B cell (primary cell): Measurements from ENCODE around the gene RNF44. TPM values are rescaled to one million over a fixed set of nuclear protein-coding genes. Genes with fewer than 3 reads are reported as not detected.

Source experiments
- ATAC-seq: fragments of 200-7000 bp; cut with Tn5 transposase; one replicate; pipeline ENCODE4 v1.10.0; 2021; ENCODE audit warnings: low read depth, mild to moderate bottlenecking, moderate number of reproducible peaks, moderate library complexity
- CTCF ChIA-PET: fragments of 350-600 bp; sonication (Branson Sonifier 250); formaldehyde crosslinking; loops from one replicate; lab custom pipeline; 2021; ENCODE audit warnings: antibody characterized with exemption, inconsistent platforms; lab: Charles Lee
- POLR2A ChIA-PET: fragments of 350-600 bp; sonication (Branson Sonifier 250); formaldehyde crosslinking; loops from one replicate; lab custom pipeline; 2021; ENCODE audit warnings: antibody characterized with exemption; lab: Charles Lee
- DNase-seq: peaks from one replicate; pipeline ENCODE4 v3.0.0; 2013
- H2AFZ ChIP-seq: 2 replicates; pipeline ENCODE4 v1.6.1; 2012; ENCODE audit warnings: mild to moderate bottlenecking, low read depth, low read length; ENCODE audit not compliant: insufficient read depth, poor library complexity, severe bottlenecking
- H3K27ac ChIP-seq, 2 donors: 1 replicate in 1 of 2; 2 replicates in 1 of 2; pipeline ENCODE4 v1.5.1; 2012 to 2013; ENCODE audit warnings: low read length in 2 of 2, mild to moderate bottlenecking in 2 of 2, moderate library complexity in 1 of 2
- H3K27me3 ChIP-seq, 4 experiments: fragments of 200-600 bp in 1 of 4; sonication (generic) in 1 of 4; replicated peaks in 1 of 4; 1 replicate in 2 of 4; 2 replicates in 2 of 4; pipeline versions ENCODE4 v1.6.1 to v1.7.0; 2013 to 2016; ENCODE audit warnings: low read length in 3 of 4, mild to moderate bottlenecking in 2 of 4, mixed read lengths in 1 of 4, moderate library complexity in 1 of 4; ENCODE audit not compliant: insufficient read depth in 4 of 4, control insufficient read depth in 3 of 4; ENCODE audit errors: control extremely low read depth in 1 of 4
- H3K36me3 ChIP-seq, 2 experiments: replicated peaks in 1 of 2; 1 replicate in 1 of 2; 2 replicates in 1 of 2; pipeline versions ENCODE4 v1.6.1 to v1.7.1; 2013; ENCODE audit warnings: low read length in 1 of 2; ENCODE audit not compliant: insufficient read depth in 2 of 2, control insufficient read depth in 1 of 2; ENCODE audit errors: control extremely low read depth in 1 of 2, extremely low read depth in 1 of 2
- H3K4me1 ChIP-seq, 2 donors: fragments of 200-600 bp in 1 of 2; sonication (generic) in 1 of 2; 1 replicate in 1 of 2; 2 replicates in 1 of 2; pipeline versions ENCODE4 v1.5.1 to v1.6.1; 2013 to 2017; ENCODE audit warnings: low read length in 2 of 2; ENCODE audit not compliant: control insufficient read depth in 2 of 2, insufficient read depth in 2 of 2
- H3K4me2 ChIP-seq: replicated peaks from 2 replicates; pipeline ENCODE3; 2012; ENCODE audit warnings: mild to moderate bottlenecking, low read depth, low read length; ENCODE audit not compliant: poor library complexity, severe bottlenecking
- H3K4me3 ChIP-seq, 5 experiments: fragments of 200-600 bp in 1 of 5; sonication (generic) in 1 of 5; 1 replicate in 3 of 5; 2 replicates in 2 of 5; pipeline versions ENCODE4 v1.5.1 to v1.7.0; 2011 to 2016; ENCODE audit warnings: low read length in 4 of 5, mild to moderate bottlenecking in 4 of 5, low read depth in 2 of 5, control low read depth in 1 of 5, moderate library complexity in 1 of 5; ENCODE audit not compliant: insufficient read depth in 1 of 5; ENCODE audit errors: control extremely low read depth in 1 of 5, extremely low read depth in 1 of 5
- H3K79me2 ChIP-seq: fragments of 200-600 bp; sonication (generic); one replicate; pipeline ENCODE4 v1.6.0; 2016; ENCODE audit warnings: low read length; ENCODE audit not compliant: control insufficient read depth, insufficient read depth
- H3K9ac ChIP-seq: fragments of 200-600 bp; sonication (generic); 2 replicates; pipeline ENCODE4 v1.6.1; 2017; ENCODE audit warnings: mild to moderate bottlenecking, low read length, moderate library complexity
- H3K9me3 ChIP-seq, 3 donors: one replicate each; pipeline versions ENCODE4 v1.6.1 to v1.7.1; 2013; ENCODE audit warnings: low read length in 2 of 3; ENCODE audit not compliant: control insufficient read depth in 2 of 3, insufficient read depth in 1 of 3; ENCODE audit errors: control extremely low read depth in 1 of 3
- H4K20me1 ChIP-seq: 2 replicates; pipeline ENCODE4 v1.6.0; 2012; ENCODE audit warnings: mild to moderate bottlenecking, low read length; ENCODE audit not compliant: insufficient read depth, control insufficient read depth, poor library complexity, severe bottlenecking
- H3K27ac Mint-ChIP-seq: one replicate; pipeline ENCODE4 v1.8.0; 2021; ENCODE audit warnings: mixed read lengths
- H3K27me3 Mint-ChIP-seq: one replicate; pipeline ENCODE4 v1.8.0; 2021; ENCODE audit warnings: mixed read lengths
- H3K4me1 Mint-ChIP-seq: one replicate; pipeline ENCODE4 v1.8.0; 2021; ENCODE audit warnings: mixed read lengths
- H3K4me3 Mint-ChIP-seq: one replicate; pipeline ENCODE4 v1.8.0; 2021; ENCODE audit warnings: mixed read lengths
- H3K9me3 Mint-ChIP-seq: one replicate; pipeline ENCODE4 v1.8.0; 2022; ENCODE audit warnings: mixed read lengths; ENCODE audit not compliant: insufficient read depth
- CTCF ChIP-seq: fragments of 200-600 bp; IDR thresholded peaks from one replicate; pipeline ENCODE4 v1.8.0; 2022; ENCODE audit warnings: antibody characterized with exemption, mild to moderate bottlenecking
- EZH2 ChIP-seq: IDR thresholded peaks from 2 replicates; pipeline ENCODE4 v1.6.1; 2012; ENCODE audit warnings: borderline replicate concordance, low read depth, mild to moderate bottlenecking, moderate library complexity, low read length; ENCODE audit not compliant: insufficient read depth, poor library complexity, severe bottlenecking
- WGBS: methylation state at CpG from one replicate; pipeline ENCODE4 v1.1.5; 2013; ENCODE audit warnings: missing lambda C conversion rate; ENCODE audit not compliant: insufficient coverage; 5-methylcytosine and 5-hydroxymethylcytosine counted together
- intact Hi-C: fragments of 100-400 bp; cut with micrococcal nuclease; formaldehyde crosslinking; loops from one replicate; pipeline ENCODE4 v1.10.0; 2022
- polyA plus RNA-seq: library from polyadenylated mRNA; depleted of rRNA; stranded (reverse); fragments of >200 nt; gene quantifications from 2 replicates; pipeline ENCODE4 v1.2.3, GENCODE V29; 2012
- total RNA-seq, 2 donors: library from RNA; stranded (reverse); fragments of 120-200 nt in 1 of 2; gene quantifications; 1 replicate in 1 of 2; 2 replicates in 1 of 2; pipeline versions ENCODE4 v1.2.3 to v1.2.4, GENCODE V29; 2013 to 2022

Gene RNF44
- total and polyA plus RNA-seq, 2 donors (not counting 1 experiment from before 2014, with no cell fraction given): 220 to 262 TPM

DNA sequence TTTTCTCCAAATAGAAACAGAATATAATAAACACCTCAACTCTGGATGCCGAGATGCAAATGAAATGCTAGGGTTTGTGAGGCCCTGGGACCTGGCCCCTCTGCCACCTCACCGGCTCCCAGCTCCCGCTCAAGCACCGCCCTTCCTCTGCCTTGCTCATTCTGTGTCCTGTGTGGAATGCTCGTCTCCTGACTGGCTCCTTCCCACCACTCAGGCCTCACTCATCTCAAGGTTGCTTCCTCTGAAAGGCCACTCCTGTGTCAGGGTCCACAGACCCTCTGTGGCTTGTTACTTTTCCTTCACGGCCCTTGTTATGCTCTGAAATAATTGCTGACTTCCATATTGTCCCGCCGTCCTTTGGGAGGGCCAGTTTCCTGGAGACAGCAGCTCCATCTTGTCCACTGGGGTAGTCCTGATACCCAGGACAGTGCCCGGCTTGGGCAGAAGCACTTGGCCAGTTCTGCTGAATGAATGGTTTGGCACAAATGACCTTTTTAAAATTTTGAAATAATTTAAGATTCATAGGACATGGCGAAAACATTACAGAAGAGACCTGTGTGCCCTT is 15.4 kb downstream of the RNF44 start:
- no peak for TF ChIP-seq CTCF
- no peak for TF ChIP-seq EZH2
- H3K27ac Mint-ChIP-seq: peak overlapping the region; percentile 26
- no peaks in the 10 kb centered on the region for H3K27me3 Mint-ChIP-seq
- CTCF ChIA-PET: interaction anchor here (1.9 kb wide), 1 partner anchor 22 kb away, joined by 8 read pairs; no protein-coding TSS in a partner anchor
- peaks cover 20% of the 10 kb centered on the region for H3K4me1 Mint-ChIP-seq
- Histone ChIP-seq H3K9ac (no peak overlapping the region), H3K4me1 (no peaks in the 10 kb centered on the region), H3K9me3 (no peaks in the 10 kb centered on the region), H2AFZ (no peak overlapping the region), H3K4me2 (no peak overlapping the region), H3K27me3 (no peaks in the 10 kb centered on the region), H3K79me2 (no peaks in the 10 kb centered on the region), H4K20me1 (no peaks in the 10 kb centered on the region), H3K36me3 (no peaks in the 10 kb centered on the region), H3K27ac (no peak overlapping the region), H3K4me3 (no peak overlapping the region)
- H3K9me3 Mint-ChIP-seq: no peaks in the 10 kb centered on the region
- no peak for DNase-seq
- intact Hi-C loops: no loop called here
- POLR2A ChIA-PET: no interaction called here
- WGBS: 85% methylated on average over 8 of the region's 10 CpGs
- H3K4me3 Mint-ChIP-seq: no peak overlapping the region
- ATAC-seq: no peak

- H3K27me3 Mint-ChIP-seq: no peaks in the 10 kb centered on the region
- Histone ChIP-seq H3K27ac (no peak overlapping the region), H4K20me1 (no peaks in the 10 kb centered on the region), H3K9me3 (no peaks in the 10 kb centered on the region), H3K4me2 (no peak overlapping the region), H3K27me3 (no peaks in the 10 kb centered on the region), H3K4me1 (no peaks in the 10 kb centered on the region), H3K36me3 (no peaks in the 10 kb centered on the region), H3K9ac (no peak overlapping the region), H3K4me3 (no peak overlapping the region), H2AFZ (no peak overlapping the region), H3K79me2 (no peaks in the 10 kb centered on the region)
- TF ChIP-seq CTCF (no peak), EZH2 (no peak)
- no peaks in the 10 kb centered on the region for H3K9me3 Mint-ChIP-seq
- DNase-seq (no peak), ATAC-seq (no peak)
- no peak overlapping the region for H3K4me3 Mint-ChIP-seq
- CTCF ChIA-PET: interaction anchor here (1.9 kb wide), 1 partner anchor 22 kb away, joined by 8 read pairs; no protein-coding TSS in a partner anchor
- peaks cover 20% of the 10 kb centered on the region for H3K4me1 Mint-ChIP-seq
- POLR2A ChIA-PET: no interaction called here
- WGBS: 100% methylated on average over 5 of the region's 7 CpGs
- H3K27ac Mint-ChIP-seq: no peak overlapping the region
- intact Hi-C loops: no loop called here
These were observed 15.9 kb downstream of the RNF44 start for GRCh38 chr5:176521286-176521685.
